ENCODE results near the gene KCTD14.
"Not testable (repeated sequence)": the region's sequence is repeated elsewhere in the genome, so short reads cannot be mapped to it uniquely, and the experiment has no call there.

Gene KCTD14

DNA sequence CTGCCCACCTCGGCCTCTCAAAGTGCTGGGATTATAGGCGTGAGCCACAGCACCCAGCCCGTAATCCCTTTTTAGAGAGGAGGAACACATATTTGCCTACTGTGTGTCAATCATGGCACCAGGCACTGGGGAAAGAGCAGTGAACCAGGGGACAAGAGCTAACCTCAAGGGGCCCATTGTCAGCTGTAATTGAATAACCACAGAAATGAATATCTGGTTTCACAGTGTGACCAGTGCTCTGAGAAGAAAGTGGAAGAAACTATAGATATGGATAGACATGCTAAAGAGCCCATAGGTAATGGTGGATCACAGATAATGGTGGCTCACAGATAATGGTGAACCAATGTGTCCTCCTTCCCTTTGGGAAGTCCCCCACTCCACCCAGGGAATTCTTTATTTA is 8.6 kb upstream of the KCTD14 start:
- in situ Hi-C loops (cut with MboI; ENCODE audit: low pct_unique_long_range_greater_than_20kb, low sequenced_read_pairs), result no loop called here
- DNase-seq, result no peak

DNA sequence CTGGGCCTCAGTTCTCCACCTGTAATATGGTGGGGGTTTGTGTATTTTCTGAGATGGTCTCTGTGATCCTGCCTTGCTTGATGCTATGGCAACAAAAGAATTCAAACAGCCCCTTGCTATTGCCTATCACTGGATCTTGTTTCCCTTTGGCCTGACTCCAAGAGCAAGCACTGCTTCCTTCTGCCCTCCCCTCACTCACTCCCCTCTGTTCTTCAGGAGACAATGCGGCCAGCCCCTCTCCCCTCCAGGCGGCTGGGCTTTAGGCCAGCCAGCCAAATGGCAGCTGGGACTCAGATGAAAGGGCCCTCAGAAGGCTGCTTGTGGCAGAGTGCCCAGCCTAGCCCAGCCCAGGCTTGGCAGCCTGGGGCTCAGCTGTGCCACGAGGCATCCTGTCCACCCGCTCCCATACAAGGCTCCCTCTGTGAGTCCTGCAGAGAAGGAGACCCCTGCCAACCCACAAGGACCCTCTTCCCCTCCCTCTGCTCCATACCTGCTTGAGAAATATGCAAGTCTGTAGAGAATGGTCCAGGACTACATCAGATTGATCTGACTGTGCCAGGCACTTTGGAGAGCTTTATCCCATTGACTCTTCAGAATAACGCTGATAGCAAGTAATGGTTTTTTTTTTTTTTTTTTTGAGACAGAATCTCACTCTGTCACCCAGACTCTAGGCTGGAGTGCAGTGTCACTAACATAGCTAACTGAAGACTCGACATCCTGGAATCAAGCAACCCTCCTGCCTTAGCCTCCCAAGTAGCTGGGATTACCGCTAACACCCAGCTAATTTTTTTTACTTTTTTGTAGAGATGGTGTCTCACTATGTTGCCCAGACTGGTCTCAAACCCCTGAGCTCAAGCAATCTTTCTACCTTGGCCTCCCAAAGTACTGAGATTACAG is 7.6 kb upstream of the KCTD14 start:
- peak; percentile 60 for DNase-seq
- in situ Hi-C loops (cut with MboI; ENCODE audit: low pct_unique_long_range_greater_than_20kb, low sequenced_read_pairs), result no loop called here

GRCh38 chr11:78028423-78028822 is 5.3 kb upstream of the KCTD14 start:
- DNase-seq; in situ Hi-C loops (cut with MboI; ENCODE audit: low pct_unique_long_range_greater_than_20kb, low sequenced_read_pairs): not testable (repeated sequence)

- no peak for DNase-seq
- in situ Hi-C loops (cut with MboI; ENCODE audit: low pct_unique_long_range_greater_than_20kb, low sequenced_read_pairs), result no loop called here
Observed at GRCh38 chr11:78027759-78028158, 4.7 kb upstream of the KCTD14 start.

- in situ Hi-C loops (cut with MboI; ENCODE audit: low pct_unique_long_range_greater_than_20kb, low sequenced_read_pairs), result no loop called here
- no peak for DNase-seq
Observed at GRCh38 chr11:78025378-78025777, 2.3 kb upstream of the KCTD14 start.

- no peak for DNase-seq
- in situ Hi-C loops (cut with MboI; ENCODE audit: low pct_unique_long_range_greater_than_20kb, low sequenced_read_pairs), result no loop called here
Observed at GRCh38 chr11:78023426-78023825, 350 bp upstream of the KCTD14 start.

- in situ Hi-C loops (cut with MboI; ENCODE audit: low pct_unique_long_range_greater_than_20kb, low sequenced_read_pairs), result no loop called here
- no peak for DNase-seq
Observed at GRCh38 chr11:78021611-78022010, 1.5 kb downstream of the KCTD14 start.

DNA sequence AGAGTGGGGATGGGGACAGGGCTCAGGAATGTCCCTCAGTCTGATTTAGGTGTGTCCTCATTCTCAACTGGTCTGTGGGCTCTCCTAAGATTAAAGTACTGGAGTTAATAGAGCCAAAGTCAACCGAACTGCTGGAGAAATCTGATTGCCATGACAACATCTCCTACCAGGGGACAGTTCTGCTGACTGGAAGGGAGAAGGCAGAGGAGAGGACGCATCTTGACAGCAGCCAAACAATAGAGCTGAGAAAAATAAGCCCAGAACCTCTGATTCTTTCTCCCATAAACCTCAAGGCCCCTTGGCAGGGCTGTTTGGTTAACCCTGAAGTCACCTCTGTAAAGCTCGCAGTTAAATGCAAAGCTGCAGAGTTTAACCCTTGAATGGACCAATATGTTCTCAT is 2.8 kb downstream of the KCTD14 start:
- DNase-seq, result no peak
- in situ Hi-C loops (cut with MboI; ENCODE audit: low pct_unique_long_range_greater_than_20kb, low sequenced_read_pairs), result no loop called here

- in situ Hi-C loops (cut with MboI; ENCODE audit: low pct_unique_long_range_greater_than_20kb, low sequenced_read_pairs), result no loop called here
- DNase-seq, result no peak
Observed at GRCh38 chr11:78019808-78020207, 3.3 kb downstream of the KCTD14 start.

- DNase-seq, result no peak
- in situ Hi-C loops (cut with MboI; ENCODE audit: low pct_unique_long_range_greater_than_20kb, low sequenced_read_pairs), result no loop called here
Observed at GRCh38 chr11:78015878-78016277, 7.2 kb downstream of the KCTD14 start.

DNA sequence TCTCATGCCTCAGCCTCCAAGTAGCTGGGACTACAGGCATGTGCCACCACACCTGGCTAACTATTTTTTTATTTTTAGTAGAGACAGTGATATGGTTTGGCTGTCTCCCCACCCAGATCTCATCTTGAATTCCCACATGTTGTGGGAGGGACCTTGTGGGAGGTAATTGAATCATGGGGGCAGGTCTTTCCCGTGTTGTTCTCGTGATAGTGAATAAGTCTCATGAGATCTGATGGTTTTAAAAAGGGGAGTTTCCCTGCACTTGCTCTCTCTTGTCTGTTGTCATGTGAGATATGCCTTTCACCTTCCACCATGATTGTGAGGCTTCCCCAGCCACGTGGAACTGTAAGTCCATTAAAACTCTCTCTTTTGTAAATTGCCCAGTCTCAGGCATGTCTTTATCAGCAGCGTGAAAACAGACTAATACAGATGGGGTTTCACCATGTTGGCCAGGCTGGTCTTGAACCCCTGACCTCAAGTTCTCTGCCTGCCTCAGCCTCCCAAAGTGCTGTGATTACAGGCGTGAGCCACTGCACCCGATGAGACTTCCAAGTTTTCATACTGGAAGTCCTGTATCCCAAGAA is 8.0 kb downstream of the KCTD14 start:
- in situ Hi-C loops (cut with MboI; ENCODE audit: low pct_unique_long_range_greater_than_20kb, low sequenced_read_pairs); DNase-seq: not testable (repeated sequence)

DNA sequence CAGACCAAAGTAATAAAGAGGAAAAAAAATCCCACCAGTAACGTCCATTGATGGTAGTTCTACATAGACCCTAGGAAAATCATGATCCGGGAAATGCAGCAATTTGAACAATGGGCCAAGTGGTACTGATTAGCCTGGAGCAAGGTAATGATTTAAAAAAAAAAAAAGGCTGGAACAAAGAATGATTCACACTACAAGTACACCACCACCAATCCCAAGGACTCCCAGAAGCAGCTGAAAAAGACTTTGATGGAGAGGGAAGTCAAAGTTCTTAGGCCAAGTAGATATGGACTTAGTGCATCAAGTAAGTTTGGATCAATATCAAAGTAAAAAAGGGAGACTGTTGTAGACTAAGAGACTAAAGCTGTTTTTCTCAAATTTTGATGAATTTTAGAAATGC is 11.8 kb downstream of the KCTD14 start:
- in situ Hi-C loops (cut with MboI; ENCODE audit: low pct_unique_long_range_greater_than_20kb, low sequenced_read_pairs), result no loop called here

GRCh38 chr11:78010755-78011154 is 12.3 kb downstream of the KCTD14 start:
- no peak for DNase-seq
- in situ Hi-C loops (cut with MboI; ENCODE audit: low pct_unique_long_range_greater_than_20kb, low sequenced_read_pairs), result no loop called here

More for the DNA sequence above, 11.8 kb downstream of the KCTD14 start:
- DNase-seq, result no peak

DNA sequence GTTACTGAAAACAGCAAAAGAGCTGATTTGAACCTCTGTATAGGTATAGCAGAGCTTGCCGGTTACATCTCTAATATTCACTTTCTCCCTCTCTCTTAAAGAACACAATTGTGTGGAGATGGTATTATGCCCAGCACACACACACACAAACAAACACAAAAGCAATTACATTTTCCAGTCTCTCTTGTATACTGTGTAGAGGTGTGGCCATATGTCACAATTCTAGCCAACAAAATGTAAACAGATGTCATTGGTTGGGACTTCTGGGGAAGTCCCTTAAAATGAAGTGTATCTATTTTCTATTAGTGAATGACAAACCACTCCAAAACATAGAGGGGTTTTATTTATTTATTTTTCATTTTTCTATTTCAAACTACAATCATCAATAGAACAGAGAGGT is 12.8 kb downstream of the KCTD14 start:
- no peak for DNase-seq
- in situ Hi-C loops (cut with MboI; ENCODE audit: low pct_unique_long_range_greater_than_20kb, low sequenced_read_pairs), result no loop called here

DNA sequence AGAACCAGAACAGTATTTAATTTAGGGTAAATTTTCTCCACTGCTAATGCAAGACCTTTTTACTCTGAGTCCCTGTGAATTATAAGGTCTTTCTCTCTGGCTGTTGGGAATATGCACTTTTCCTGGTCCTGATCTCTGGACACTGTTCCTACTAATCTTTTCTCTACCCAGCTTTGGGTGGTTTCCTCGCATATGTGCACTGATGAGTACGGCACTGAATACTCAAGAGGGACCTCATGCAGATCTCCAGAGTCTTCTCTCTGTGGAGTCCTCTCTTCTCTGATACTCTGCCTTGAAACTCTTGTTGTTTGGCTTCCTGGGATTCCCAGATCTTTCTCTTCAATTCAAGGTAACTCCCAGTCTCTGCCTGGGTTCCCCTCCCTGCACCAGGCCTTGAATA is 14.0 kb downstream of the KCTD14 start:
- no peak for DNase-seq
- in situ Hi-C loops (cut with MboI; ENCODE audit: low pct_unique_long_range_greater_than_20kb, low sequenced_read_pairs), result no loop called here

GRCh38 chr11:78000193-78000592 is 22.9 kb downstream of the KCTD14 start:
- peak; percentile 81 for DNase-seq
- in situ Hi-C loops (cut with MboI; ENCODE audit: low pct_unique_long_range_greater_than_20kb, low sequenced_read_pairs), result no loop called here

GRCh38 chr11:77999446-78000030 is 23.5 kb downstream of the KCTD14 start:
- no peak for DNase-seq
- in situ Hi-C loops (cut with MboI; ENCODE audit: low pct_unique_long_range_greater_than_20kb, low sequenced_read_pairs), result no loop called here

- in situ Hi-C loops (cut with MboI; ENCODE audit: low pct_unique_long_range_greater_than_20kb, low sequenced_read_pairs), result no loop called here
Observed at GRCh38 chr11:77994434-77995362, 28.4 kb downstream of the KCTD14 start, which contains the start of gene INTS4. INTS4 (minus strand) TSS chr11:77994668; CDS start chr11:77994643, 25 bp downstream.

DNA sequence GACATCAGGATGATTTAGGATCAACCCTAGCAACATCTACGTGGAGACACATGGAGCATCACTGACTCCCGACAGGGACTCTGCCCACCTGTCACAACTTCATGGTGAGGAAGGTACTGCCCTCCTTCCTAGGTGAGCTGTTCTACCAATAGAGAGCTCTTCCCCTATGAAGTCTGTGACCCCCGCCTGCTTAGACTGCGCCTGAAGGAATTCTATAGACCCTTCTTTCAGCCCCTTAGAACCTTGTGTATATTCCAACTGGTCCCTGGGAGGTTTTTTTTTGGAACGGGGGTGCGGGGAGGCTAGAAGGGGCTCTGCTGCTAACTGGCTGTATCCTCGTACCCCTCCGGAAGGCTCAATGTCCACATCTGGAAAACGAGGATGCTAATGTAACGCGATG is 29.2 kb downstream of the KCTD14 start:
- in situ Hi-C loops (cut with MboI; ENCODE audit: low pct_unique_long_range_greater_than_20kb, low sequenced_read_pairs), result no loop called here
- no peak for DNase-seq

More at GRCh38 chr11:77994434-77995362, 28.4 kb downstream of the KCTD14 start, which contains the start of gene INTS4:
- peak; percentile 100 for DNase-seq

Data from KBM-7 (cell line).